ENCODE results near the gene AMH. TPM values are rescaled to one million over a fixed set of nuclear protein-coding genes. Genes with fewer than 3 reads are reported as not detected.
"Not testable (repeated sequence)": the region's sequence is repeated elsewhere in the genome, so short reads cannot be mapped to it uniquely, and the experiment has no call there.

The AMH gene
- 1 to 10 TPM in 2 of 9 donors, under 1 TPM in 4, not detected in 3; 0.36 to 1.5 (median 0.68) TPM for total RNA-seq
- polyA plus RNA-seq: 1 to 10 TPM in 2 of 3 donors, not detected in 1; 1.8 to 4.6 TPM
- long read RNA-seq, donor 1: 0 reads
- long read RNA-seq, donor 2: 0 reads
- long read RNA-seq, donor 3: 0 reads
- long read RNA-seq, donor 4: 0 reads
- long read RNA-seq, donor 5, partial matches to known transcripts: 0 of 2 reads
- long read RNA-seq, donor 5, other reads (novel, unspliced or antisense): 0 of 2 reads
- long read RNA-seq, donor 6: 0 reads
- long read RNA-seq, donor 7, partial matches to known transcripts: 0 of 1 reads
- long read RNA-seq, donor 7, other reads (novel, unspliced or antisense): 0 of 1 reads
- long read RNA-seq, donor 8: 0 reads
- long read RNA-seq, donor 9: 0 reads
- long read RNA-seq, donor 10, partial matches to known transcripts: 0 of 1 reads
- long read RNA-seq, donor 10, other reads (novel, unspliced or antisense): 0 of 1 reads

DNA sequence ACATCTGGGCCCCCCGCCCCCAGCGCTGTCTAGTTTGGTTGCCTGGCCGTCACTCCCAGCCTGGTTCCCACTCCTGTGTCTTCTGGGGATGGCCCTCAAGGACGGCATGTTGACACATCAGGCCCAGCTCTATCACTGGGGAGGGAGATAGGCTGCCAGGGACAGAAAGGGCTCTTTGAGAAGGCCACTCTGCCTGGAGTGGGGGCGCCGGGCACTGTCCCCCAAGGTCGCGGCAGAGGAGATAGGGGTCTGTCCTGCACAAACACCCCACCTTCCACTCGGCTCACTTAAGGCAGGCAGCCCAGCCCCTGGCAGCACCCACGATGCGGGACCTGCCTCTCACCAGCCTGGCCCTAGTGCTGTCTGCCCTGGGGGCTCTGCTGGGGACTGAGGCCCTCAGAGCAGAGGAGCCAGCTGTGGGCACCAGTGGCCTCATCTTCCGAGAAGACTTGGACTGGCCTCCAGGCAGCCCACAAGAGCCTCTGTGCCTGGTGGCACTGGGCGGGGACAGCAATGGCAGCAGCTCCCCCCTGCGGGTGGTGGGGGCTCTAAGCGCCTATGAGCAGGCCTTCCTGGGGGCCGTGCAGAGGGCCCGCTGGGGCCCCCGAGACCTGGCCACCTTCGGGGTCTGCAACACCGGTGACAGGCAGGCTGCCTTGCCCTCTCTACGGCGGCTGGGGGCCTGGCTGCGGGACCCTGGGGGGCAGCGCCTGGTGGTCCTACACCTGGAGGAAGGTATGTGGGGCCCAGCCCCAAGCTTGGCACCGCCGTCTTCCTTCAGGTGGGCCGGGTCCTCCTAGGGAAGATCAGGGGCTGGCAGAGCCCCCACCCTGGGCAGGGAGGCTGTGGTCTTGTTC lies at the start of gene AMH:
Gene AMH (plus strand): TSS at position 314 of the 857 bp plus-strand sequence. CDS start 10 bp downstream, at position 324.
- 31 to 65% (median 62%) methylated on average over 8 to 27 of the region's 27 CpGs for WGBS, 4 donors
- H3K4me1 ChIP-seq (replicated peaks in 1 of 2): peaks cover 0 to 41% of the 10 kb centered on the region in 2 donors
- DNase-seq: peak in 5 of 7 donors; percentile 49 to 72 (median 63)
- H3K4me3 ChIP-seq: no peak within 1 kb of the TSS
- H3K36me3 ChIP-seq (replicated peaks in 1 of 2): peaks cover 0 to 36% of the 10 kb centered on the region in 2 donors
- no peak within 1 kb of the TSS for H3K27ac ChIP-seq
- intact Hi-C loops (cut with DNase I): no loop called here
- H3K9me3 ChIP-seq (replicated peaks in 1 of 3): no peaks in the 10 kb centered on the region
- peaks cover 46% of the 10 kb centered on the region for H3K27me3 ChIP-seq
- TF ChIP-seq POLR2A (IDR thresholded peaks at IDR 0.05): no peak
- TF ChIP-seq, protein P1, sequence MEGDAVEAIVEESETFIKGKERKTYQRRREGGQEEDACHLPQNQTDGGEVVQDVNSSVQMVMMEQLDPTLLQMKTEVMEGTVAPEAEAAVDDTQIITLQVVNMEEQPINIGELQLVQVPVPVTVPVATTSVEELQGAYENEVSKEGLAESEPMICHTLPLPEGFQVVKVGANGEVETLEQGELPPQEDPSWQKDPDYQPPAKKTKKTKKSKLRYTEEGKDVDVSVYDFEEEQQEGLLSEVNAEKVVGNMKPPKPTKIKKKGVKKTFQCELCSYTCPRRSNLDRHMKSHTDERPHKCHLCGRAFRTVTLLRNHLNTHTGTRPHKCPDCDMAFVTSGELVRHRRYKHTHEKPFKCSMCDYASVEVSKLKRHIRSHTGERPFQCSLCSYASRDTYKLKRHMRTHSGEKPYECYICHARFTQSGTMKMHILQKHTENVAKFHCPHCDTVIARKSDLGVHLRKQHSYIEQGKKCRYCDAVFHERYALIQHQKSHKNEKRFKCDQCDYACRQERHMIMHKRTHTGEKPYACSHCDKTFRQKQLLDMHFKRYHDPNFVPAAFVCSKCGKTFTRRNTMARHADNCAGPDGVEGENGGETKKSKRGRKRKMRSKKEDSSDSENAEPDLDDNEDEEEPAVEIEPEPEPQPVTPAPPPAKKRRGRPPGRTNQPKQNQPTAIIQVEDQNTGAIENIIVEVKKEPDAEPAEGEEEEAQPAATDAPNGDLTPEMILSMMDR (IDR thresholded peaks at IDR 0.05): no peak

DNA sequence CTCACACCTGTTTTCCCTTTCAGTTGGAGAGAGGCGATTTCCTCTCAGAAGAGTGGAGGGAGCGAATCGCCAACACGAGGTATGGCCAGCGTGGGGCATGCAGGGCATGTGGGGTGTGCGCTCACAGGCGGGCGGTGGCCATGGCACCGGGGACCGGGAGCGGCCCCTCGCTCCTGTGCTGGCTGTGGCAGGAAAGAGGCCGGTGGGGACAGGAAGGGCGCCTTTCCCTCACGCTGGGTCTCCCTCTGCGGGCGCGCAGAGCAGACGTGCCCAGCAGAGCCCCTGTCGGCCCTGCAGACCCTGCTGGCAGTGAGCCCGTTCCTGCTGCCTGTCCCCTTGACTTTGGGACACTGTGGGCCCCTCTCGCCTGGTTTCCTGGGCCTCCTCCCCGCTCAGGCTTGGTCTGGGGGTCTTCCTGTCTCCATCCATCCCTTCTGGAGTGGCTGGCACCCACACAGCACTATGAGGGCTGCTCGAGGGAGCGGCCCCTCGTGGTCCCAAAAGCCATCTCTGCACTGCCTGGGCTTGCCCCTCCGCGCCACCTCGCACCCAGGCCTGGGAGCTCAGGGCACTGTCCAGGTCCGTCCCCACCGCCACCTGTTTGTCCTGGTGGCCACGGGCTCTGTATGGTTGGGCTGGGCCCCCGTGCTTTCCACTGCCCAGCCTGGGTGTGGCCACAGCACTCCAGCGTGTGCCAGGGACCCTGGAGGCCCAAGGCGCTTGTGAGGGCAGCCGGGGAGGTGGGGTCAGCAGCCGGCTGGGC lies 49.1 kb upstream of the AMH start:
- no peaks in the 10 kb centered on the region for H3K9me3 ChIP-seq (replicated peaks in 1 of 3)
- no peak for DNase-seq
- TF ChIP-seq POLR2A (IDR thresholded peaks at IDR 0.05): no peak
- TF ChIP-seq, protein P1 (IDR thresholded peaks at IDR 0.05): no peak
- intact Hi-C loops (cut with DNase I): no loop called here
- no peaks in the 10 kb centered on the region for H3K27me3 ChIP-seq
- WGBS, 4 donors: 93 to 94% (median 93%) methylated on average over 25 to 37 of the region's 37 CpGs
- no peak overlapping the region for H3K27ac ChIP-seq
- H3K4me1 ChIP-seq (replicated peaks in 1 of 2): no peaks in the 10 kb centered on the region
- H3K36me3 ChIP-seq (replicated peaks in 1 of 2): peaks cover 0 to 27% of the 10 kb centered on the region in 2 donors
- H3K4me3 ChIP-seq: no peak overlapping the region

DNA sequence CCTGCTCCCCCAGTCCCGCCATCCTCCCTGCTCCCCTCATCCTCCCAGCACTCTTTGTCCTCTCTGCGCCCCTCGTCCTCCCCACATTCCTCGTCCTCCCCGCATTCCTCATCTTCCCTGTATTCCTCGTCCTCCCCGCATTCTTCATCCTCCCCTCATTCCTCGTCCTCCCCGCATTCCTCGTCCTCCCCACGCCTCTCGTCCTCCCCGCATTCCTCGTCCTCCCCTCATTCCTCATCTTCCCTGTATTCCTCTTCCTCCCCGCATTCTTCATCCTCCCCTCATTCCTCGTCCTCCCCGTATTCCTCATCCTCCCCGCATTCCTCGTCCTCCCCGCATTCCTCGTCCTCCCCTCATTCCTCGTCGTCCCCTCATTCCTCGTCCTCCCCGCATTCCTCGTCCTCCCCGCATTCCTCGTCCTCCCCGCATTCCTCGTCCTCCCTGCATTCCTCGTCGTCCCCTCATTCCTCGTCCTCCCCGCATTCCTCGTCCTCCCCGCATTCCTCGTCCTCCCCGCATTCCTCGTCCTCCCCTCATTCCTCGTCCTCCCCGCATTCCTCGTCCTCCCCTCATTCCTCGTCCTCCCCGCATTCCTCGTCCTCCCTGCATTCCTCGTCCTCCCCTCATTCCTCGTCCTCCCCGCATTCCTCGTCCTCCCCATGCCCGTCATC lies 48.4 kb upstream of the AMH start:
- DNase-seq; intact Hi-C loops (cut with DNase I); H3K4me3 ChIP-seq; H3K4me1 ChIP-seq (replicated peaks in 1 of 2); H3K9me3 ChIP-seq (replicated peaks in 1 of 3); H3K27ac ChIP-seq; H3K27me3 ChIP-seq: not testable (repeated sequence)
- 94 to 95% (median 95%) methylated on average over 41 to 50 of the region's 50 CpGs for WGBS, 4 donors
- peaks cover 0 to 20% of the 10 kb centered on the region in 2 donors for H3K36me3 ChIP-seq (replicated peaks in 1 of 2)

DNA sequence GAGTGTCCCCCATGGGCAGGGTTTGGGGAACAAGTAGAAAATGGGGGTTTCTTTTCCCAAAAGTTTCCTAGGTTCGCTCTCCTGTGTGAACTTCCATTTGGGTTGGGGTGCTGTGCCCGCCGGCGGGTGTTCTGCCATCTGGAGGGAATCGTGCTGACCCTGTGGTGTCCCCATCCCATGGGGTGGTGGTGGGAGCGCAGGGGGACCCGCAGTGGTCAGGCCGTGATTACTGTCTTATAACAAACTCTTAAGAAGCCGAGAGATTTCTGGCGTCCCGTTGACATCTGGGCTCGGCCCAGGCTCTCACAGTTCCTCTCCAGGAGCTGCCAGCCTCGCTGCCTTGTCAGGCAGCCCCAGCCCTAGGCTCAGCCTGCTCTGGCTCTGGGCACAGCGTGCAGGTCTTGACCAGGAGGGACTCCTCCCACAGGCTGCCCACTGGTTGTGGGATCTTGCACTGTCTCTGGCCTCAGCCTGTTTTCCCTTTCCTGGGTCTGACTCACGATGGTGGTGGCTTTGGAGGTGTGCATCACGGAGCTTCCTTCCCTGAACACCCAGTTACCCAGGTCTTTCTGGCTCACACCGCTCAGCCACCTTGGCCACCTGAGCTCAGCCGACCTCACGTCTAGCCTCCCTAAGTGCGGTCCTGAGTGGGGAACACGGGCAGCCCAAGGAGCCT lies 47.5 kb upstream of the AMH start:
- Histone ChIP-seq H3K27me3 (no peaks in the 10 kb centered on the region), H3K4me1 (replicated peaks in 1 of 2) (no peaks in the 10 kb centered on the region), H3K4me3 (no peak overlapping the region), H3K9me3 (replicated peaks in 1 of 3) (no peaks in the 10 kb centered on the region), H3K27ac (no peak overlapping the region), H3K36me3 (replicated peaks in 1 of 2) (peaks cover 0 to 15% of the 10 kb centered on the region in 2 donors)
- WGBS, 4 donors: 91 to 96% (median 94%) methylated on average over 12 to 21 of the region's 21 CpGs
- intact Hi-C loops (cut with DNase I): no loop called here
- TF ChIP-seq, protein P1 (IDR thresholded peaks at IDR 0.05): no peak
- TF ChIP-seq POLR2A (IDR thresholded peaks at IDR 0.05): no peak
- no peak for DNase-seq

Measured in adrenal gland (tissue), 19 donors.